Liver (tissue), 9 donors: ENCODE measurements around the gene FAM32A. TPM values are rescaled to one million over a fixed set of nuclear protein-coding genes. Genes with fewer than 3 reads are reported as not detected.

Experiments used
- DNase-seq: peaks from one replicate; pipeline ENCODE4 v3.0.0-alpha.2; 2017; ENCODE audit warnings: low spot score
- H3K27ac ChIP-seq, 2 donors: one replicate each; pipeline ENCODE4 v1.7.0; 2013; ENCODE audit warnings: inconsistent platforms in 2 of 2, low read length in 2 of 2, control low read depth in 1 of 2, low read depth in 1 of 2, mild to moderate bottlenecking in 1 of 2
- H3K27me3 ChIP-seq, 4 donors: one replicate each; pipeline versions ENCODE4 v1.6.1 to v1.7.0; 2013; ENCODE audit warnings: low read length in 3 of 4, inconsistent platforms in 1 of 4, mild to moderate bottlenecking in 1 of 4, moderate library complexity in 1 of 4; ENCODE audit not compliant: control insufficient read depth in 4 of 4, insufficient read depth in 4 of 4
- H3K36me3 ChIP-seq, 4 donors: one replicate each; pipeline versions ENCODE4 v1.6.1 to v1.7.0; 2013; ENCODE audit warnings: low read length in 3 of 4, mild to moderate bottlenecking in 3 of 4, low read depth in 1 of 4, moderate library complexity in 1 of 4; ENCODE audit not compliant: control insufficient read depth in 4 of 4, insufficient read depth in 3 of 4
- H3K4me1 ChIP-seq, 4 donors: one replicate each; pipeline versions ENCODE4 v1.6.1 to v1.7.0; 2013; ENCODE audit warnings: low read length in 3 of 4, mild to moderate bottlenecking in 3 of 4, moderate library complexity in 1 of 4; ENCODE audit not compliant: control insufficient read depth in 4 of 4, insufficient read depth in 4 of 4
- H3K4me3 ChIP-seq, 3 donors: one replicate each; pipeline versions ENCODE4 v1.6.1 to v1.7.0; 2013; ENCODE audit warnings: low read length in 3 of 3, control low read depth in 1 of 3, low read depth in 1 of 3, mild to moderate bottlenecking in 1 of 3
- H3K9ac ChIP-seq, 2 donors: one replicate each; pipeline ENCODE4 v1.7.0; 2013; ENCODE audit warnings: low read length in 2 of 2, mild to moderate bottlenecking in 2 of 2, moderate library complexity in 2 of 2, control low read depth in 1 of 2, low read depth in 1 of 2
- H3K9me3 ChIP-seq, 4 donors: one replicate each; pipeline versions ENCODE4 v1.6.1 to v1.7.0; 2013; ENCODE audit warnings: low read length in 3 of 4; ENCODE audit not compliant: control insufficient read depth in 4 of 4
- CTCF ChIP-seq: fragments of 150-350 bp; IDR thresholded peaks from 2 replicates; pipeline ENCODE4 v1.5.1; 2017; ENCODE audit warnings: improper control_type of control experiment, low read depth, low read length; ENCODE audit not compliant: missing input control
- EGR1 ChIP-seq, 2 donors: IDR thresholded peaks; 2 replicates each; pipeline ENCODE4 v1.6.1; 2016 to 2018; ENCODE audit warnings: antibody characterized with exemption in 2 of 2, low read depth in 2 of 2
- FOXA1 ChIP-seq: IDR thresholded peaks from 2 replicates; pipeline ENCODE4 v1.6.1; 2016; ENCODE audit warnings: antibody characterized with exemption
- FOXA2 ChIP-seq: IDR thresholded peaks from 2 replicates; pipeline ENCODE4 v1.6.1; 2016; ENCODE audit warnings: antibody characterized with exemption
- GABPA ChIP-seq, 2 donors: IDR thresholded peaks in 1 of 2; conservative IDR thresholded peaks in 1 of 2; 2 replicates each; pipeline ENCODE4 v1.6.1; 2016; ENCODE audit warnings: antibody characterized with exemption in 2 of 2, mild to moderate bottlenecking in 1 of 2, moderate library complexity in 1 of 2
- HNF4A ChIP-seq, 2 donors: conservative IDR thresholded peaks; 2 replicates each; pipeline ENCODE4 v1.6.1; 2016; ENCODE audit warnings: antibody characterized with exemption in 2 of 2, mild to moderate bottlenecking in 2 of 2
- HNF4G ChIP-seq: IDR thresholded peaks from 2 replicates; pipeline ENCODE4 v1.6.1; 2016; ENCODE audit warnings: antibody characterized with exemption
- JUND ChIP-seq, 2 donors: IDR thresholded peaks; 2 replicates each; pipeline ENCODE4 v1.6.1; 2016; ENCODE audit warnings: antibody characterized with exemption in 2 of 2
- NR2F2 ChIP-seq: IDR thresholded peaks from 2 replicates; pipeline ENCODE4 v1.6.1; 2016; ENCODE audit warnings: antibody characterized with exemption
- RAD21 ChIP-seq, 2 donors: IDR thresholded peaks; 2 replicates each; pipeline ENCODE4 v1.6.1; 2016; ENCODE audit warnings: antibody characterized with exemption in 2 of 2, mild to moderate bottlenecking in 2 of 2
- REST ChIP-seq: IDR thresholded peaks from 2 replicates; pipeline ENCODE4 v1.6.1; 2016; ENCODE audit warnings: antibody characterized with exemption, mild to moderate bottlenecking
- RXRA ChIP-seq, 2 donors: IDR thresholded peaks; 2 replicates each; pipeline ENCODE4 v1.6.1; 2017 to 2018; ENCODE audit warnings: antibody characterized with exemption in 2 of 2, mild to moderate bottlenecking in 1 of 2
- SP1 ChIP-seq: IDR thresholded peaks from 2 replicates; pipeline ENCODE4 v1.6.1; 2018; ENCODE audit warnings: antibody characterized with exemption, mild to moderate bottlenecking
- TAF1 ChIP-seq: conservative IDR thresholded peaks from 2 replicates; pipeline ENCODE4 v1.6.1; 2016; ENCODE audit warnings: antibody characterized with exemption, mild to moderate bottlenecking
- YY1 ChIP-seq: IDR thresholded peaks from 2 replicates; pipeline ENCODE4 v1.6.1; 2016; ENCODE audit warnings: antibody characterized with exemption, mild to moderate bottlenecking
- WGBS: extraction: QIAGEN DNeasy Blood & Tissue Kit; methylation state at CpG from one replicate; pipeline ENCODE4 v1.1.7; 2013; 5-methylcytosine and 5-hydroxymethylcytosine counted together
- polyA plus RNA-seq, 2 donors: library from polyadenylated mRNA; stranded (reverse) in 1 of 2; unstranded in 1 of 2; fragments of 200-250 nt in 1 of 2; fragments of >200 nt in 1 of 2; fragmentation: Nextera tagmentation in 1 of 2; extraction: Ambion mirVana in 1 of 2; gene quantifications; one replicate each; pipeline versions ENCODE4 v1.2.1 to v1.2.3, GENCODE V29; 2013 to 2015
- total RNA-seq, 2 donors: library from RNA; depleted of rRNA; stranded (reverse); fragments of >200 nt; gene quantifications; one replicate each; pipeline ENCODE4 v1.2.3, GENCODE V29; 2014
- TF ChIP-seq, protein P1 (sequence below): IDR thresholded peaks from 2 replicates; pipeline ENCODE4 v1.6.1; 2016; ENCODE audit warnings: antibody characterized with exemption
- TF ChIP-seq, protein P2 (sequence below): IDR thresholded peaks from 2 replicates; pipeline ENCODE4 v1.6.1; 2016; ENCODE audit warnings: antibody characterized with exemption
- TF ChIP-seq, protein P3 (sequence below): IDR thresholded peaks from 2 replicates; pipeline ENCODE4 v1.6.1; 2016; ENCODE audit warnings: antibody characterized with exemption
- donor health status: healthy.
- donor health status: healthy.
- donor health status: healthy.
- donor health status: healthy.
- donor health status: healthy.

The FAM32A gene
- total and polyA plus RNA-seq, 4 donors: 46.2 to 60.2 (median 52.4) TPM

DNA sequence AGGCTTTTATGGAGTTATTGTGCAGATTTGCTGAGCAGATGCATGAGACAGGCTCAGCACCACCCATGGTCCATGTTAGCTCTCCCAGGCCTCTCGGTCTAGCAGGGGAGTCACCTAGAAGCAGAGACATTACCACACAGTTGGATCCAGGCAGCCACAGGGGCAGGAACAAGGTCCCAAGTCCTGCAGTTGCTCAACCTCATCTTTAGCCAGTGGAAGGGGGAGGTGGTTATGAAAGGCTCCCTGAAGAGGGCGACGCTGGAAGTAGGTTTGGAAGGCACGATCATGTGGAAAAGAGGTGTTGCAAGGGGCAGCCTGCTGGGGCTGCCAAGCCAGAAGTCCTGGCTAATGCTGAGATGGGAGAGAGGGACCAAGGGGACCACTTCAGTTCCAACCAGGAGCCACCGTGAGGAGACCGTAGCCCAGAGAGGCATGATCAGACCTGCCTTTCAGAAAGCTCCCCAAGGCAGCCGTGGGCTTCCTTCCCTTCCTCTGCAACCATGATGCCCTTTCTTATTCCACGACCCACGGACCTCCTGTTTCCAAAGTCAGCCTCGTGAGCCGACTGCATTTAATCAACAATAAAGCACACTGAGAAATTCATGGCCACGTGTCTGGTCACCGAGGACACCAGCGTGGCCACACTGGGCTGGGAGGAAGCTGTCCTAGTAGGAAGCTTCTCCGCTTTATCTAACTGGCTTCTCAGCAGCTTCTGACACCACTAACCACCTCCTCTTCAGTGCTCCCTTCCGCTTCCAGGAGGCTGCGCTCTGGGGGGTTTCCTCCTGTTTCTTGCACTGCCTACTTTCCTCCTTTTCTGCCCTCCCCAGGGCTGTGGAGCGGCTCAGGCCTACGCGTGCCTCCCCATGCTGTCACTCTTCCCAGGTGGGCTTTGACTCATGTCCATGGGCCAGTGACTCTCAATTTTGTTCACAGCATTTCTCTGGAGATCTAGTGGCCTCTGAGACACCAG, 15.1 kb downstream of the FAM32A start:
- TF ChIP-seq, protein P1, sequence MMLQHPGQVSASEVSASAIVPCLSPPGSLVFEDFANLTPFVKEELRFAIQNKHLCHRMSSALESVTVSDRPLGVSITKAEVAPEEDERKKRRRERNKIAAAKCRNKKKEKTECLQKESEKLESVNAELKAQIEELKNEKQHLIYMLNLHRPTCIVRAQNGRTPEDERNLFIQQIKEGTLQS: peak; percentile 69
- TF ChIP-seq GABPA (IDR thresholded peaks at IDR 0.05 in 1 of 2, conservative IDR thresholded peaks at IDR 0.05 in 1 of 2) (peak in 1 of 2 donors; percentile 82), YY1 (peak; percentile 87), REST (peak; percentile 95), NR2F2 (peak; percentile 38), FOXA2 (peak; percentile 54), HNF4G (peak; percentile 100), JUND (IDR thresholded peaks at IDR 0.05) (peak; percentile 75 to 95), SP1 (peak; percentile 98), TAF1 (no peak), RAD21 (IDR thresholded peaks at IDR 0.05) (peak; percentile 54 to 66), CTCF (no peak), EGR1 (IDR thresholded peaks at IDR 0.05; ENCODE audit: low read depth in 2 of 2) (peak; percentile 77 to 86), RXRA (IDR thresholded peaks at IDR 0.05) (peak; percentile 94 to 97), FOXA1 (peak; percentile 89), HNF4A (conservative IDR thresholded peaks at IDR 0.05) (peak; percentile 100)
- TF ChIP-seq, protein P2, sequence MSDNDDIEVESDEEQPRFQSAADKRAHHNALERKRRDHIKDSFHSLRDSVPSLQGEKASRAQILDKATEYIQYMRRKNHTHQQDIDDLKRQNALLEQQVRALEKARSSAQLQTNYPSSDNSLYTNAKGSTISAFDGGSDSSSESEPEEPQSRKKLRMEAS: peak; percentile 93
- TF ChIP-seq, protein P3, sequence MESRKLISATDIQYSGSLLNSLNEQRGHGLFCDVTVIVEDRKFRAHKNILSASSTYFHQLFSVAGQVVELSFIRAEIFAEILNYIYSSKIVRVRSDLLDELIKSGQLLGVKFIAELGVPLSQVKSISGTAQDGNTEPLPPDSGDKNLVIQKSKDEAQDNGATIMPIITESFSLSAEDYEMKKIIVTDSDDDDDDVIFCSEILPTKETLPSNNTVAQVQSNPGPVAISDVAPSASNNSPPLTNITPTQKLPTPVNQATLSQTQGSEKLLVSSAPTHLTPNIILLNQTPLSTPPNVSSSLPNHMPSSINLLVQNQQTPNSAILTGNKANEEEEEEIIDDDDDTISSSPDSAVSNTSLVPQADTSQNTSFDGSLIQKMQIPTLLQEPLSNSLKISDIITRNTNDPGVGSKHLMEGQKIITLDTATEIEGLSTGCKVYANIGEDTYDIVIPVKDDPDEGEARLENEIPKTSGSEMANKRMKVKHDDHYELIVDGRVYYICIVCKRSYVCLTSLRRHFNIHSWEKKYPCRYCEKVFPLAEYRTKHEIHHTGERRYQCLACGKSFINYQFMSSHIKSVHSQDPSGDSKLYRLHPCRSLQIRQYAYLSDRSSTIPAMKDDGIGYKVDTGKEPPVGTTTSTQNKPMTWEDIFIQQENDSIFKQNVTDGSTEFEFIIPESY: peak; percentile 95
- WGBS: 54% methylated on average over 20 of the region's 20 CpGs
- H3K4me1 ChIP-seq: peaks cover 28 to 84% (median 76%) of the 10 kb centered on the region in 4 donors
- no peaks in the 10 kb centered on the region for H3K9me3 ChIP-seq
- no peaks in the 10 kb centered on the region for H3K27me3 ChIP-seq
- DNase-seq: peak; percentile 60
- peak overlapping the region; percentile 90 for H3K27ac ChIP-seq
- H3K9ac ChIP-seq: peak overlapping the region in 1 of 2 donors; percentile 15
- peaks cover 4 to 11% (median 8%) of the 10 kb centered on the region in 4 donors for H3K36me3 ChIP-seq
- H3K4me3 ChIP-seq: no peak overlapping the region
